SK-MEL-5 (cell line): Measurements from ENCODE around the gene PPP2R3B. TPM values are rescaled to one million over a fixed set of nuclear protein-coding genes. Genes with fewer than 3 reads are reported as not detected.
A peak's percentile ranks its signal among the peaks of the same experiment; 100 is the strongest.
"Not testable (repeated sequence)": the region's sequence is repeated elsewhere in the genome, so short reads cannot be mapped to it uniquely, and the experiment has no call there.

ENCODE experiments used
- DNase-seq: peaks from one replicate; pipeline ENCODE4 v3.0.0-alpha.2; 2016; ENCODE audit warnings: low read depth, low spot score
- in situ Hi-C: cut with HindIII; loops from 2 replicates; pipeline ENCODE4 v1.10.0; 2016; ENCODE audit warnings: low sequenced_read_pairs, high pct_unique_total_duplicates, low pct_unique_long_range_greater_than_20kb
- polyA plus RNA-seq, 2 experiments: library from polyadenylated mRNA; depleted of rRNA; stranded (reverse); fragments of >200 nt; gene quantifications; 2 replicates each; pipeline ENCODE4 v1.2.3, GENCODE V29; 2015
- total RNA-seq: library from RNA; depleted of rRNA; stranded (reverse); fragments of >200 nt; shearing (Covaris generic); gene quantifications from 2 replicates; pipeline ENCODE4 v1.2.3, GENCODE V29; 2014; rRNA removed

Gene PPP2R3B, protein sequence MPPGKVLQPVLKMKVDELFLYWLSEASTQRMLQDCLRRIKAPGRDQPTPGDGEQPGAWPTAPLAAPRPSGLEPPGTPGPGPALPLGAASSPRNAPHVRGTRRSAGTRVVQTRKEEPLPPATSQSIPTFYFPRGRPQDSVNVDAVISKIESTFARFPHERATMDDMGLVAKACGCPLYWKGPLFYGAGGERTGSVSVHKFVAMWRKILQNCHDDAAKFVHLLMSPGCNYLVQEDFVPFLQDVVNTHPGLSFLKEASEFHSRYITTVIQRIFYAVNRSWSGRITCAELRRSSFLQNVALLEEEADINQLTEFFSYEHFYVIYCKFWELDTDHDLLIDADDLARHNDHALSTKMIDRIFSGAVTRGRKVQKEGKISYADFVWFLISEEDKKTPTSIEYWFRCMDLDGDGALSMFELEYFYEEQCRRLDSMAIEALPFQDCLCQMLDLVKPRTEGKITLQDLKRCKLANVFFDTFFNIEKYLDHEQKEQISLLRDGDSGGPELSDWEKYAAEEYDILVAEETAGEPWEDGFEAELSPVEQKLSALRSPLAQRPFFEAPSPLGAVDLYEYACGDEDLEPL
- 6.1 and 6.4 TPM in 2 replicates for total RNA-seq
- 8.7 and 9.9 TPM in 2 replicates for polyA plus RNA-seq (2015; cell fraction: cytosol; rRNA removed)
- polyA plus RNA-seq (2015; cell fraction: nucleus; rRNA removed), result 72.8 and 103 TPM in 2 replicates

DNA sequence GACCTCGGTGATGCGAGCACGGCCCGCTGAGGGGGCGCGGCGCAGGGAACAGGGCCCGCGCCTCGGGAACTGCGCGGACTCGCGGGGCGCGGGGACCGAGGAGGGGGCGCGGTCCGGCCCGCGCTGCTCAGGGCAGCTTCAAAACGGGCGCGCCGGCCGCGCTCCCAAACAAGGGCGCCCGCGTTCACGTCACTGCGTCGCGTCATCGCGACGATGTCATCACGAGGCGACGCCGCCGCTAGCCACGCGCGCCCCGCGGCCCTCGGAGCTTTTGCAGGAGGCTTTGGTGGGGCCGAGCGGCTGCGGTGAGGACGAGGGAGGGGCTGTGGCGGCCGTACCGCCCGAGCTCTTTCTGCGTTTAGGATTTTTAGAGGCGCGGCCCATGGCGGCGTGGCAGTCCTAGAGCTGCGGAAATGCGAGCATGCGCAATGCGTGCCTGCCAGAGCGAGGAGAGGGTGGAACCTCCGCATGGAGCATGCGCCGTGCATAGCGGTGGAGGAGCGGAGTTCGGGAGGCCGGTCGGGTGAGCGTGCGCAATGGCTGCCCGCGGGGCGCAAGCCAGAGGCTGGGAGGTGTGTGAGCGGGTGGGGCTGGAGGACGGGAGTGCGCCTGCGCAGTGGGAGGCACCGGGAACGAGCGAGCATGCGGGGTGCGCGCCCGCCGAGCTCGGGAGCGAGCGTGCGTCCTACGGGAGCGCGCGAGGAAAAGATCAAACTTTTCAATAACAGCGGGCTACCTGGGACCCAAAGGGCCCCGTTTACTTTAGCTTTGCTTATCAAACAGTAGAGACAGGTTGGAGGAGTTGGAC lies at the start of gene PPP2R3B:
TSS of gene PPP2R3B (minus strand) at position 140 of the 808 bp plus-strand sequence. CDS start 216 bp downstream, outside the sequence.
- peak; percentile 95 for DNase-seq
- in situ Hi-C loops, result no loop called here

DNA sequence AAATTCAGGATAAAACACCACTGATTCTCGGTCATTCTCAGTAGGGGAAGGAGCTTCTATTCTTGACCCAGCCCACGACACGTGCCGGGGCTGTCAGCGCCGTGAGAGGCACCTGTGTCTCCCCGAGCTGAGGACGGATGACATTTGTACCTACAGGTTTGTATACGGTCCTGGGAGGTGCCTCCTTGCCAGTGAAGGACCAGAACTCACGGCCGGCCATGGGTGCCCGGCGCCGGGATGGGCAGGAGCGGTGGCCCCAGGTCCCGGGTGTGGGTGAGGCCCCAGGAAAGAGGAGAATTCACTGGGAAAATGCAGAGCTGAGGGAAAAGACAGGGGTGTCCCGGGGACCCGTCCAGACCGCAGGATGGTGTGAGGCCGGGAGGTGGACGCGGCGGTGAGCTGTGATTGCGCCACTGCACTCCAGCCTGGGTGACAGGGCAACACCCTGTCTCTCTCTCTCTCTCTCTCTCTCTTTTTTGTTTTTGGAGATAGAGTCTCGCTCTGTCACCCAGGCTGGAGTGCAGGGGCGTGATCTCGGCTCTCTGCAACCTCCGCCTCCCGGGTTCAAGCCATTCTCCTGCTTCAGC lies 48.9 kb upstream of the PPP2R3B start:
- in situ Hi-C loops, result no loop called here
- DNase-seq, result no peak

DNA sequence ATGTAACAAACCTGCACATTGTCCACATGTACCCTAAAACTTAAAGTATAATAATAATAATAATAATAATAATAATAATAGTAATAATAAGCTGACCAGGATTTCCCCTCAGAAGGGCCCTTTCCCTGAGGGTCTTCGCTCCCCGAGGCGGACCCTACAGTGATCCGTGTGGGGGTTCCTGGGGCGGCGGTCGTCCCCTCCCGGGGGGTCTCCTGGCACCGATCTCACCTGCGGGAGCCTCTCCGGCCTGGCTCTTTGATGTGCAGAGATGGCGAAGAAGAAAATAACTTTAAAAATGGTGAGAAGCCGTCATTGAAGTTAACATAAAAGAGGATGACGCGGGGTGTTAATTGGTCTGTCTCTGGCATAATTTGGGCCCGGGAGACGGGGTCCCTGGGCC lies 48.2 kb upstream of the PPP2R3B start:
- DNase-seq, result no peak
- in situ Hi-C loops, result no loop called here

DNA sequence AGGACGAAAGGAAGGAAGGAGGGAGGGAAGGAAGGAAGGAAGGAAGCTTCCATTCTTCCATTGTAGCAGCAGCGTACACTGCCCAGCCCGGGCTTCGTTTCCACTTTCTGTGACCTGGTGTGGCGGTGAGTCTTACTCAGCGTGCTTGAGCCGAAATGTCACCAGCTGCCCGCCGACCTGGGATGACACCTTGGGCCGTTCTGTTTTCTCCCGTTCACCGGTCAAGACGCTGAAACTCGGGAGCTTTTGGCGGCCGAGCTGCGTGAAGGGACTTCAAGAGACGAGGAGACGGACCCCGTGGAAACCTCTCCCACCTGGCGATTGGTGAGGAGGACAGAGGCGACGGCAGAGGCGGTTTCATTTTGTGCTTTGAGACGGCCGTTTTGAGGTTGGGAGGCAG lies 47.1 kb upstream of the PPP2R3B start:
- in situ Hi-C loops, result no loop called here
- DNase-seq, result no peak

DNA sequence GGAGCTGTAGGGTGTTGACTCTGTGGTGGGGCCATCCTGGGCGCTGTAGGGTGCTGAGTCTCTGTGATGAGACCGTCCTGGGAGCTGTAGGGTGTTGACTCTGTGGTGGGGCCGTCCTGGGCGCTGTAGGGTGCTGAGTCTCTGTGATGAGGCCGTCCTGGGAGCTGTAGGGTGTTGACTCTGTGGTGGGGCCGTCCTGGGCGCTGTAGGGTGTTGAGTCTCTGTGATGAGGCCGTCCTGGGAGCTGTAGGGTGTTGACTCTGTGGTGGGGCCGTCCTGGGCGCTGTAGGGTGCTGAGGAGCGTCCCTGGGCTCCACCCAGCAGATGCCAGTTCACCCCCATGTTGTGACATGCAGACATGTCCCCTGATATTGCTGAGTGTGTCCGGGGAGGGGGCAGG lies 46.0 kb upstream of the PPP2R3B start:
- in situ Hi-C loops, result not testable (repeated sequence)

DNA sequence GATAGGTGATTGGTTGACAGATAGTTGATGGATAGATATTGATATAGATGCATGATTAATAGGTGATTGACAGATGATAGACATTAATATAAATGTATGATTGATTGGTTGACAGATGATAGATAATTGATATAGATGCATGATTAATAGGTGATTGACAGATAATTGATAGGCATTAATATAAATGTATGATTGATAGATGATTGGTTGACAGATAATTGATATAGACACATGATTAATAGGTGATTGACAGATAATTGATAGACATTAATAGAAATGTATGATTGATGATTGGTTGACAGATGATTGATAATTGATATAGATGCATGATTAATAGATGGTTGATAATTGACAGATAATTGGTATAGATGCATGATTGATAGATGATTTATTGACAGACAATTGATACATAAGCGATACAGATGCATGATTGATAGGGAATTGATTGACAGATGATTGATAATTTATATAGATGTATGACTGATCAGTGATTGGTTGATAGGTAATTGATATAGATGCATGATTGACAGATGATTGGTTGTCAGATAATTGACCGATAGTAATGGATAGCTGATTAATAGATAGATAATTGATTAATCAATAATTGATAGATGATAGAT lies 44.9 kb upstream of the PPP2R3B start:
- DNase-seq, result no peak
- in situ Hi-C loops, result no loop called here

More for the DNA sequence above, 46.0 kb upstream of the PPP2R3B start:
- DNase-seq, result not testable (repeated sequence)

DNA sequence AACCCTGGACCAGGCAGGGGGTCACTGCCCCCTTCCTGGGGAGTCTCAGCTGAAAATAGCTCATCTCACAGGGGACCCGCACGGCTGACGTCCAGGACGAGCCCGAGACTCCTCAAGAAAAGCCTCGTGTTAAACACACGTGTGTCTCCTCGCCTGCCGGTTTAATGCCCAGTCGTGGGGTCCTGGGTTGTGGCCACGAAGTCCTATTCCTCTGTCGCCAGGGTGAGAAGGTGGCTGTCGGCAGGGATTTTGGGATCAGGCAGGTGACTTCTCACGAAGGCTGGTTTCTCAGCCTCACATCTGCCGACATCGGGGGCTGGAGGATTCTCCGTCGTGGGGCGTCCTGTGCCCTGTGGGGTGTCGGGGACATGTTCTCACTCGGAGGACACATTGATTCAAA lies 44.3 kb upstream of the PPP2R3B start:
- no peak for DNase-seq
- in situ Hi-C loops, result no loop called here

DNA sequence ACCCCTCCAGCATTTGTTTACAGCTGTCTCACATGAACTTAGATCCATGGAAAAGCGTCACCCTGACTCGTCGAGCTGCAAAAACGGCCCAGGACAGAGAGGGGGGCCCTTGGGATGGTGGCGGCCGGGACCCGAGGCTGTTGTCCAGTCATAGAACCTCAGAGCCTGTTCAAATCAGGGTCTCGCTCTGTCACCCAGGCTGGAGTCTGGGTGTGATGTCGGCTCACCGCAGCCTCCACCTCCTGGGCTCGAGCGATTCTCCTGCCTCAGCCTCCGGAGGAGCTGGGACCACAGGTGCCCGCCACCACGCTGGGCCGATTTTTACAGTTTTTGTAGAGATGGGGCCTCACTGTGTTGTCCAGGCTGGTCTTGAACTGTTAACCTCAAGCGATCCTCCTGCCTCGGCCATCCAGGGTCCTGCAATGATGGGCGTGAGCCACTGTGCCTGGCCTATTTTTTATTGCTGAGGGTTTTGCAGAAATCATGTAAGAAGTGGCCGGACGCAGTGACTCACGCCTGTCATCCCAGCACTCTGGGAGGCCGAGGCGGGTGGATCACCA lies 42.6 kb upstream of the PPP2R3B start:
- in situ Hi-C loops, result no loop called here

DNA sequence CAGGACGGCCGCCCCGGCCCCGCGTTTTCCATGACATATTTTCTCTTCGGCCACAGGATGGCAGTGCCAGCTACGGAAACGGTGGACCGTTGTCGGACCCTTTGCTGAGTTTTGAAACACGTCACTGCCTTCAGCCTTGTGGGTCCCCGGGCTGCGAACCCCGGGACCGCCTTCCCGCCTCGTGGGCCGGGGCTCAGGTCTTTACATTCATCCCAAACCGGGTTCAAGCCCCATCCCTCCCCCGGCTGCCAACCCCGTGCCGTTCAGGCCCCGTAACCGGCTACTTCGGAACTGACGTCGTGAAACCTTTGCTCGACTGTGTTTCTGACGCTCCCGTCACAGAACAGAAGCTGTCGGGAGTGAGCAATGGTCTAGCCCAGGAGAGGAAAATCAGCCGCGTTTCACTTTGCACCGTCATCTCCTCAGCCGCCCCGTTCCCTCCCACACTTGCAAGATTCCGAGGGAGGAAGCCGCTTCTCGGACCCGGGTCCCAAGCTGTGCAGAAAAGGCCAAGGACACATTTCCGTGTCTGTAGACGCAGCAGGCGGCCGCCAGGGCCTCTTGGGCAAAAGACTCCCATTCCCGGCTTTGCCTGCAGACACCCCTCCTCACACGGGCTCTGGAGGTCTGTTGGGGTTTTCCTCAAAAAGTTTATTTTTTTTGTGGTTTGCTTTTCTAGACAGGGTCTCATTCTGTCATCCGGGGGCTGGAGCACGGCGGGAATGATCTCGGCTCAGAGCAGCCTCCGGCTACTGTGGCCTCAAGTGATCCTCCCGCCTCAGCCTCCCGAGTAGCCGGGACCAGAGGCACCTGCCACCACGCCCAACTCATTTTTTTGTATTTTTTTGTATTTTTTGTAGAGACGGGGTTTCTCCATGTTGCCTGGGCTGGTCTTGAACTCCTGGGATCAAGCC lies 41.4 kb upstream of the PPP2R3B start:
- in situ Hi-C loops, result no loop called here
- DNase-seq, result peak; percentile 31

More for the DNA sequence above, 42.6 kb upstream of the PPP2R3B start:
- DNase-seq, result no peak

DNA sequence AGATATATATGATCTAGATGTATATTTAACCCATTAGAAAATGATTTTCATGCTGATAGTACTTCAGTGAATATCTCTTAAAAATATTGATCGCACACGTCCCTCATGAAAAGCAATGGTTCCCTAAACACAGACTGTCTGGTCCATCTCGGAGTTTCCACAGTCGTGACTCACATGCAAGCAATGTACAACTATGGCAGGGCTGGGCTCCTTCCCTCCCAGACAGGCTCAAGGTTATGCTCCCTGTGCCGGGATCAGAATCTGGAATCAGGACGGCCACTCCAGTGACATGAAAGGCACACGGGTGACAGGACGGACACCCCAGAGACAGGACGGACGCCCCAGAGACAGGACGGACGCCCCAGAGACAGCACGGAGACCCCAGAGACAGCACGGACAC lies 40.2 kb upstream of the PPP2R3B start:
- DNase-seq, result no peak
- in situ Hi-C loops, result no loop called here

DNA sequence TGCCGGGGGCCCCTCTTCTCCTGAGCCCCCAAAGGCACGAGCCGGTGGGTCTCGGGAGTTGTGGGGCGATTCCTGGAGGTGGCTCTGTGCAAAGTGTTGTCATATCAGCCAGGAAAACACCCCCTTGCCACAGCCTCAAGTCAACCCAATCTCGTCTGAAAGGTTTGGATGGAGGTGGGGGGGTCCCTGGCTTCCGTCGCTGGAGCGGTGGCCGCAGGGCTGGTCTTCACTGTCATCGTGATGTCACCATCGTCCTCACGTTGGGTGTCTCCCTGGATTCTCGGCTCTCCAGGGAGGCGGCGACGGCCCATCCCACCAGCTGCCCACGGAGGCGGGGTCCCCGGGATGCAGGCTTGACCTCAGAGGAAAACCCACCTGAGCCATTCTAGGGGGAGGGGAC lies 38.3 kb upstream of the PPP2R3B start:
- in situ Hi-C loops, result no loop called here
- DNase-seq, result no peak

DNA sequence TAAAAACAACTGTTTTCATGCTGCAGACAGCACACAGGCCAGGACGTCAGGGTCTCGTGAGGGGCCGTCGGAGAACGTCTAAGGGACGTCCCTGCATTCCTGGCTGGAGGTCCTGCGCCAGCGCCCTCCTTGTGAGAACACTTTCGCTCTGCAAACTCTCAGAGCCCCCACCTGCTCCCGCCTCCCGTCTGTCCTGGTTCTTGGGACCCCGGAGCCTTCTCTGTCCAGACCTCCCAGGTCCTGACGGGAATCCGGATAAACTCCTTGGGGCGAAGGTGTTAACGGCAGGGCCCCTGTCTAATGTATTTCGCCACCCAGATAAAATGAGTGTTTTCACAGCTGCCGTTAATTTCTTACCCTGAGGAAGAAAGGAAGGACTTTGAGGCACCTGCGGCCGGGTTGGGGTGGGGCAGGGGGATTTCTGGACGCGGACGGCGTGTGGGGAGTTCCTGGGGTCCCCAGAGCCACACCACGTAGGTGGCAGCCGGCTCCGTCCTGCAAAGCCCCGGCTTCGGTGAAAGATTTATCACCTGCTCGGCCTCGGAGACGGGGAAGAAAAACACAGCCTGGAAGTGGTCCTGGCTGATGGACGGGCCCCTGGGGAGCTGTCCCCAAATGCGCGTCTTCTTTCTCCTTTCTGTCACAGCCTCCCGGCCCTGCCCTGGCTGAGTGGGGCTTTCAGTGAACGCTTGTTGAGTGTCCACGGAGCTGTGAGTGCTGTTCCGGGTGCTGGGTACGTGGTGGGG lies 35.1 kb upstream of the PPP2R3B start:
- in situ Hi-C loops, result no loop called here
- DNase-seq, result no peak

DNA sequence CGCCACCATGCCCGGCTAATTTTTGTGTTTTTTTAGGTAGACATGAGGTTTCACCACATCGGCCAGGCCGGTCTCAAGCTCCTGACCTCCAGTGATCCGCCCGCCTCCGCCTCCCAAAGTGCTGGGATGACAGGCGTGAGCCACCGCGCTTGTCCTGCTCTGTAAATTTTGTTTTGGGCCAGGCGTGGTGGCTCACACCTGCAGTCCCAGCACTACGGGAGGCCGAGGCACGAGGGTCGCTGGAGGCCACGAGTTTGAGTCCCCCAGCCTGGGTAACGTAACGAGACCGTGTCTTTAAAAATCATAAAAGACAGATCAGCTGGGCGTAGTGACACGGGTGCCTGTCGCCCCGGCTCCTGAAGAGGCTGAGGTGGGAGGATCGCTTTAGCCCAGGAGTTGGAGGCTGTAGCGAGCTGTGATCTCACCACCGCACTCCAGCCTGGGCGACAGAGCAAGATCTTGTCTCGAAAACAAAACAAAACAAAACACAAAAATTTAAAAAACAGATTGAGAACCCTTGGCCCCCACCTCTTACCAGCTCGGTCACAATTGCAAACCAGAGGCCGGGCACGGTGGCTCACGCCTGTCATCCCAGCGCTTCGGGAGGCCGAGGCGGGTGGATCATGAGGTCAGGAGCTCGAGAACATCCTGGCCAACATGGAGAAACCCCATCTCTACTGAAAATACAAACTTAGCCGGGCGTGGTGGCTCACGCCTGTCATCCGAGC lies 34.0 kb upstream of the PPP2R3B start:
- DNase-seq, result no peak
- in situ Hi-C loops, result no loop called here

DNA sequence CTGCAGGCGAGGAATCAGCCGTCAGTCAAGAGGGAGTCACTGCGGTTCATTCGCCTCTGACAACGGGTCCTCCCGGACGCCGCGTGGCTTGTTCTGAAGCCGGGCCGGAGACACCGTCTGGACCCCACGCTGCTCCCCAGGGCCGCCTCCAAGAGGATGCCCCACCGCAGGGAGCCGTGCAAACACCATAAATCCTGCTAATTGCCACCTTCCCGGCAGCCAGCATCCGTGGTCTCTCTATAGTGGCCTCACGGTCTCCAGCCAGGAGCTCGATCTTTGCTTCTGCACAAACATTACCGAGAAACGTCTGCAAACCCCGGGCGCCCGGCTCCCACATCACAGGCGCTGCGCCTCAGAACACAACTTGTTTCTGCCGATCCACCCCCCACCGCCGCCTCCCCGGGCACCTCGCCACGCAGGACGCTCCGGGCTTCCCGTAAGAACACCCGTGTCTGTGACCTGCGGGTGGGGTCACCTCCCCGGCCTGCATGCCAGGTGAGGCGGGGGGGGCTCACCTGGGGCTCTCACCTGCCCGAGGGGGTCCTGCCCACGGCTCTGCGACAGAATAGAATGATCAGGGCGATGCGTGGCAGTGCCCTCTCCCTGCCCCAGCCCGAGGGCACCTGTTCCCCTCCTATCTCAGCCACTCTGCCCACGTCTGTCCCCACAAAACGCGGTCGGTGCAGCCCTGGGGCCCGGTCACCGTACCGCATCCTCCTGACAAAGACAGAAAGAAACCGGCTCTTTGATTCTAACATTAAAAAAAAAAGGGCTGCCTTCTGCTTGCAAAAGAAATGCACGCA lies 32.4 kb upstream of the PPP2R3B start:
- in situ Hi-C loops, result no loop called here
- no peak for DNase-seq
